ENCODE measurements around the gene MYL6.
"Not testable (repeated sequence)": the region's sequence is repeated elsewhere in the genome, so short reads cannot be mapped to it uniquely, and the experiment has no call there.

The MYL6 gene

GRCh38 chr12:56129942-56130495, 28.1 kb upstream of the MYL6 start:
- DNase-seq, result no peak

- DNase-seq, result no peak
These were observed 27.3 kb upstream of the MYL6 start for GRCh38 chr12:56130876-56131275.

DNA sequence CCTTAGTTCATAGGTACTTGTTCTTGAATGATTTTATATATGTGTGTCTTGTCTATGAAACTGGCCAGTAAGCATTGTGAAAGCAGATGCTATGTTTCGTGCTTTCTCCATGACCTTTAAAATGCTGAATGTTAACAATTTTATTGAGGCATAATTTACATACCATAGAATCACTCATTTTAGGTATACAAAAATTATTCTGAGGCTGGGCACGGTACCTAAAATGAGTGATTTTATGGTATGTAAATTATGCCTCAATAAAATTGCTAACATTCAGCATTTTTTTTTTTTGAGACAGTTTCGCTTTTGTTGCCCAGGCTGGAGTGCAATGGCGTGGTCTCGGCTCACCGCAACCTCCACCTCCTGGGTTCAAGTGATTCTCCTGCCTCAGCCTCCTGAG, 23.3 kb upstream of the MYL6 start:
- no peak for DNase-seq

DNA sequence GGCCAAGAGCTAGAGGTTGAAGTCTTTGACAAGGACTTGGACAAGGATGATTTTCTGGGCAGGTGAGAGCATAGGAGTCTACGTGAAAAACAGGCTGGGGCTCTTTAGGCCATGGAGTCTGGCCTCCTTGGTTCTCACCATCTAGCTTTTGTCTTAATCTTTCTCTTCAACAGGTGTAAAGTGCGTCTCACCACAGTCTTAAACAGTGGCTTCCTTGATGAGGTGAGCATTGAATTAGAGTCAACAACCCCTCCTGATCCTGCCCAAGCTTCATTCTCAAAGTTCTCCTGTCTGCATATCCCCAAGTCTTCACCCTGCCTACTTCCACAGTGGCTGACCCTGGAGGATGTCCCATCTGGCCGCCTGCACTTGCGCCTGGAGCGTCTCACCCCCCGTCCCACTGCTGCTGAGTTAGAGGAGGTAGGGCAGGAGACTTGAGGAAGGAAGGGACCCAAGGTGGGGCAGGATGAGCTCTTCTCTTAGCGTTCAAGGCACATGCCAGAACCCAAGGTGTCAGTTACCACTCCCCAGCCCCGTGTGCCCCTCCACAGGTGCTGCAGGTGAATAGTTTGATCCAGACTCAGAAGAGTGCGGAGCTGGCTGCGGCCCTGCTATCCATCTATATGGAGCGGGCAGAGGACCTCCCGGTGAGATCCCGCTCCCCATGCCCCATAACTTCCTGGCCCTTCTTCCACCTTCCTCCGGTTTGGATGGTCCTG, 20.1 kb upstream of the MYL6 start:
- DNase-seq, result no peak

DNA sequence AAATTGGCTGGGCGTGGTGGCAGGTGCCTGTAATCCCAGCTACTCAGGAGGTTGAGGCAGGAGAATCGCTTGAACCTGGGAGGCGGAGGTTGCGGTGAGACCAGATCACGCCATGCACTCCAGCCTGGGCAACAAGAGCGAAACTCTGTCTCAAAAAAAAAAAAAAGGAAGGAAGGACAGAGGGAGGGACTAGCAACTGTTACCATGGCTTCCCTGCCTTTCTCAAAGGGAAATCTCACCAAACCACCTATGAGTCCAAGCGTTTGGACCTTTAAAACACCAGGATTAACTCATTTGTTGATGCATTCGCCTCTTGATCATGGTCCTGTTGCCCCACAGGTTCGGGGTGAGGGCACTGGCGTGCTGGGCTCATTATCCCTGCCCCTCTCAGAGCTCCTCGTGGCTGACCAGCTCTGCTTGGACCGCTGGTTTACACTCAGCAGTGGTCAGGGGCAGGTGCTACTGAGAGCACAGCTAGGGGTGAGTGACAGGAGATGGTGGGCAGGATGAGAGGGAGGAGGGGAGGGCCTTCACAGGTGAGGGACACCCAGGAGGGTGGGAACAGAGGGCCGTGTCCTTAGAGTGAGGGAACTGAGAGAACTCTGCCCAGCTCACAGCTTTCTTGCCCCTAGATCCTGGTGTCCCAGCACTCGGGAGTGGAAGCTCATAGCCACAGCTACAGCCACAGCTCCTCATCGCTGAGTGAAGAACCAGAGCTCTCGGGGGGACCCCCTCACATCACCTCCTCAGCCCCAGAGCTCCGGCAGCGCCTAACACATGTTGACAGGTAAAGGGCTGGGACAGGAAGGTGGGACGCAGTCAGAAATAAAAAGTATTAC, 16.0 kb upstream of the MYL6 start:
- no peak for DNase-seq

- DNase-seq, result no peak
These were observed 14.9 kb upstream of the MYL6 start for GRCh38 chr12:56143217-56143616.

GRCh38 chr12:56143870-56144269, 14.3 kb upstream of the MYL6 start:
- DNase-seq, result no peak

- no peak for DNase-seq
These were observed 12.9 kb upstream of the MYL6 start for GRCh38 chr12:56145217-56145616.

DNA sequence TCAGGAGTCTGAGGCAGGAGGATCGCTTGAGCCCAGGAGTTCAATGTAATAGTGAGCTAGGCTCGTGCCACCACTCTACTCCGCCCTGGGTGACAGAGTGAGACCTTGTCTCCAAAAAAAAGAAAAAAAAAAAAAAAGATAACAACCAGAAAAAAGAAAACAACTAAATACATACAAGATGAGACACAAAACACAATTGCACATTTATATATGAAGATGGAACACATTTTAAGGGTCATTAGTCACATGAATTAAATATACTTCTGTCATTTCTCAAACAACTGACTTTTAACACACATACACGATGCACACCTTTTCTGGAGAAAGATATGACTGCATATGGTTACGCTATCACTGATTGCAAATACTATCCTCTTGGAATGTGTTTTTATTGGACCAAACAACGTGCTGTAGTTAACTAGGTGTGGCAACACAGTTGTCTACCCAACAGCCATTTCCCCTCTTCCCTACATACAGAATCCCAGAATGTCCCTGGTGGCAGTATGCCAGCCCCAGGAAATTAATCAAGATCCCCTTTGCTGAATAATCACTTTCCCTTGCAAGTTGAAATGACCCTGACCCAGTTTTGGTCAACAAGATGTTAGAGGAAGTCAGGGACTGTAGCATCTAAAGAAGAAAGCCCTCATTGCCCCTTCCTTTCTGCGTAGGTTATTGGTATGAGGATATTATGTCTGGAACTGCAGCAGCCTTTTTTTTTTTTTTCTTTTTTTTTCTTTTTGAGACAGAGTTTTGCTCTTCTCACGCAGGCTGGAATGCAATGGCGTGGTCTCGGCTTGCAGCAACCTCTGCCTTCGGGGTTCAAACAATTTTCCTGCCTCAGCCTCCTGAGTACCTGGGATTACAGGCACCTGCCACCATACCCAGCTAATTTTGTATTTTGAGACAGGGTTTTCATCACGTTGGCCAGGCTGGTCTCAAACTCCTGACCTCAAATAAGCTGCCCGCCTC, 11.4 kb upstream of the MYL6 start:
- DNase-seq, result no peak

DNA sequence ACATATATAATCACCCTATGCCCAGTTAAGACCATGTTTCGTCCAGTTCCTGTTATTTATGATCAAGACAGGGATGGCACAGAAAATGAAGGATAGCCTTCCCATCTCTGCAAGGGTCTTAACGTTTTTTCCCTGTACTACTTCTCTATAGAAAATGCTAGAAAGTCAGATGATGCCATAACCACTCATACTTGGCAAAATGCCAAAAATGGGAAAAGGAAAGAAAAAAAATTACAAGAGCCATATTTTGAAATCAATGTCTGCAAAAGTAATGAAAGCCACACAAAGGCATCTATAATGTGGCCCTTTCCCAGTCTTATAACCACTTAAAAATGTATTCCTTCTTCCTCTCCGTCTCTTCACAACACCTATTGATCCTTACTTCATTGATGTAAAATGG, 7.6 kb upstream of the MYL6 start:
- peak; percentile 16 for DNase-seq

DNA sequence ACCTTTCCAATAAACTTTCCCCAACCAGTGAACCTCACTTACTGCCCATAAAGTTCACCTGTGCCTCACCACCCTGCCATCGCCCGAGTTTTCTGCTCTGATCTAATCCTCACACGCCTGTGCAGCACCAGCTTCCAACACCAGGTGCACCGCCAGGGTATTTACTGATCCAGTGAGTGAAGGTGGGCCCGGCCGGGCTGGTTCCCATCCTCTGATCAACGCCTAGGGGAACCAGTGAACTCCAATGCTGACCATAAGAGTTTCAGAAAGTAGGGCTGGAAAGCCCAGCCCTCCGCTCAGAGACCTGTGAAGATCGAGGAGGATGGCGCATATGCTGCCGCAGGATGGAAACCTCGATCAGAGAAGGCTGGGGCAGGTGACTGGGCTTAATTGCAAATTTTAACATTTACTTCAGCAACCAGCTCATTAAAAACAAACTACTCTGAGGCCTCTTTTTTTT, 6.5 kb upstream of the MYL6 start:
- DNase-seq, result peak; percentile 27

DNA sequence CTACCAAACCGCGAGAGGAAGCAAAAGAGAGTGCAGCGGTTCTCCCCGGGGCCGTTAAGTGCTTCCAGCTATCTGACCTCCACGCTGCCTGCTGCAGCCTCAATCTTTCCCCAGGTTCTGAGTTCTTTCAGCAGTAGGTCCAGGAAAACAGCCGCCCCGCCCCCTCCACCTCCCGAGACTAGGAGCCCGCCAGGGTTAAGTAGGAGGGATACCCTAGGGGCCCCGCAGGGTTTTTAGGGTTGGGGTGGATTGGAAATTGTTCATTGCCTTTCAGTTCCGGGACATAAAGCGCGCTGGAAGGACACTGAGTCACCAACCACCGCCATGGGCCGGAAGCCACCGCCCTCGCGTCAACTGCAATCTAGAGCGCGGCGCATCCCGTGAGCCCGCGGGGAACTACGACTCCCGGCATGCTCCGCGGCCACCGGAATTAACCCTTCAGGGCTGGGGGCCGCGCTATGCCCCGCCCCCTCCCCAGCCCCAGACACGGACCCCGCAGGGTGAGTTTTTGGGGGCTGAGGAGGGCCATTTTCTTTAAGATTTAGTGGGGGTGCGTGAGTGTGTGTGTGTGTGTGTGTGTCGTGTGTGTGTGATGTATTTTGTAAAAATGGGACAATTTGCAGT, 5.9 kb upstream of the MYL6 start, which contains the start of gene MYL6B:
Gene MYL6B, plus strand, starts transcription at position 456 of the 624 bp plus-strand sequence. CDS start 1,332 bp downstream, outside the sequence.
- DNase-seq, result peak; percentile 59

DNA sequence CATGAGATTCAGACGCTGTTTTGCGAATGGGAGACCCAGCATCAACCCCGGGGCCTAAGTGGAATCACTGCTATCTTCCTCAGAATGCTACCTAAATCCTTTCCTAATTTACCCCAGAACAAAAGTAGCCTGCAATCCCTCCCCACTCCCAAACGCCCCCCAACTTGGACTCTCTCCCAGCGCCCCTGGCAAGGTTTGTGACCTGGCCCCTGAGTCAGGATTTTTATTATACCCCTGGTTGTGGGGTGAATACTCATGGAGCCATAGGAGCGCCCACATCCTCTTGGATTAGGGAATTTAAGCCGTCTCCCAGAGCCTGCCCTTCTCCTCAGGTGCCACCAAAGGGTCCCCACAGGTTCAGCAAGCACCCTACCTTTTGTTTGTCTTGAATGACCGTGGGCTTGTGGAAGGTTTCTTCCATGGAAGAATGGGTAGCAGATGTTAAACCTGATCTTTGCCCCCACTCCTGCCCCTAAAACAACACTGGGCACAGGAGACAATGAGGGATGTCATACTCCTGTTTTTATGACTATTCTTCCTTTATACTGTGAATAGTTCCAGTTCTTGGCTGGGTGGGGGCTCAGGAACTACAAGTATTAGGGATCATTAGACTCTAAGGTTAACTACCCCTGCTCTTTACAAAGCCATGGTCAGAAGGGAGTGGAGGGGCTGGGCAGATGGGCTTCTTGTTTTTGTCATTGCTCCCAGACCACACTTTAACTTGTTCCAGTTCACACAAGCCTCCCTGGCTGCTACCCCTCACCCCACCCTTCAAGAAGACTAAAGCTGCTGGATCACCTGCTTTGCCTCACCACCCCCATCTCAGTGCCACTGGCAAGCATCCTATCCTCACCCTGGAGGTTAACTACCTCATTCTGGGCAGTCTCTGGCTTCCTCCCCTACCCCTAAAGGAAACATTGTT, 5.1 kb upstream of the MYL6 start:
- DNase-seq, result no peak

- DNase-seq, result no peak
These were observed 4.5 kb upstream of the MYL6 start for GRCh38 chr12:56153678-56154065.

DNA sequence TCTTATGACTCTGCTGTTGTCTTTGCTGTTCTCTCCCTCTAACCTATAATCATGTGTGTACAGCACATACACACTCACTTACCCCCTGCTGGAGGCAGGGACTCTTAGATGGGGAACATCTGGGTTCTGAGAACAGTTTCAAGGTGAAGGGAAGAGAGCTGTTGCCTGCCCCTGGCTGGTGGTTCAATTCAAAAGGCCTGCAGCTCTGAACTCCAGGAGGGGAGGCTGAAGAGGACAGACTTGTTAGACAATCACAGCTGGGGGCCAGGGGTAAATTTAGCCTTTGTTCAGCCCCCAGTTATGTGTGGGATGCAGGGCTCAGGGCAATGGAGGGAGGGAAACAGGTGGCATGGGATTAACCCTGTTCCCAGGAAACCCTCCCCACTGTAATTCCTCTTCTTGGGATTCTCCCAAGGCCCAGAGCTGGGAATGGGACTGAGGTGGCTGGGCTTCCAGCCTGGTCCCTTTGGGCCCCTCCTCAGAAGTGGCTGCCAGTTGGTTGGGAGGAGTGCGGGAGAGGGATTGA, 3.9 kb upstream of the MYL6 start:
- DNase-seq, result no peak

DNA sequence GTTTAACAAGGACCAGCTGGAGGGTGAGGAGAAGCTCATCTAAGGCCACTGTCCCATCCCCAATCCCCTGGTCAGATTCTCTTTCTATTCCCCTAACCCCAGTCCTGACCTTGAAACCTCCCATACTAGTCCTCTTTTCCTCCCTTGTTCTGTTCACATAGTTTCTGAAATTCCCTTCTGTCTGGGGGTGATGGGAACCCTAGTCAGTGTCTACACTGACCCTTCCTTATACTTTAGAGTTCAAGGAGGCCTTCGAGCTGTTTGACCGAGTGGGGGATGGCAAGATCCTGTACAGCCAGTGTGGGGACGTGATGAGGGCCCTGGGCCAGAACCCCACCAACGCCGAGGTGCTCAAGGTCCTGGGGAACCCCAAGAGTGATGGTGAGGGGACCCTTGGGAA, 3.3 kb upstream of the MYL6 start:
- DNase-seq, result no peak

DNA sequence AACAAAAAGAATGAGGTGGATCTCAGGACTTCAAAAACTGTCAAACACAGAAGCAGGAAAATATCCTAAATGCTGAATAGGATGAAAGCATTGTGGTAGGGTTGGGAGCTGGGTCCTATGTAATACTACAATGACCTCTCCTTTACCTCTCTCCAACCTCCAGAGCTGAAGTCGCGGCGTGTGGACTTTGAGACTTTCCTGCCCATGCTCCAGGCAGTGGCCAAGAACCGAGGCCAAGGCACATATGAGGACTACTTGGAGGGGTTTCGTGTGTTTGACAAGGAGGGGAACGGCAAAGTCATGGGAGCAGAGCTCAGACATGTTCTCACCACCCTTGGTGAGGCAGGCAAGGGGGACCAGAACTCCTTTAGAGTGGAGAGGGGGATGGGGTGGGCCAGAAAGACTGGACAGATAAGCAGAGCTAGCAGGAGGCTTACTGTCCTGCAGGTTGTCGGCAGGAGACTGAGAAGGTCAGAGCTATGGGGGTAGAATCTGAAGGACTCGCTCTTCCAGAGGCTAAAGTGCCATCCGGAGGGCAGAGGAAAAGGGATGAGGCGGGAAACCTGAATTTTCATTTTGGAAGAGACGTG, 2.8 kb upstream of the MYL6 start:
- DNase-seq, result no peak

DNA sequence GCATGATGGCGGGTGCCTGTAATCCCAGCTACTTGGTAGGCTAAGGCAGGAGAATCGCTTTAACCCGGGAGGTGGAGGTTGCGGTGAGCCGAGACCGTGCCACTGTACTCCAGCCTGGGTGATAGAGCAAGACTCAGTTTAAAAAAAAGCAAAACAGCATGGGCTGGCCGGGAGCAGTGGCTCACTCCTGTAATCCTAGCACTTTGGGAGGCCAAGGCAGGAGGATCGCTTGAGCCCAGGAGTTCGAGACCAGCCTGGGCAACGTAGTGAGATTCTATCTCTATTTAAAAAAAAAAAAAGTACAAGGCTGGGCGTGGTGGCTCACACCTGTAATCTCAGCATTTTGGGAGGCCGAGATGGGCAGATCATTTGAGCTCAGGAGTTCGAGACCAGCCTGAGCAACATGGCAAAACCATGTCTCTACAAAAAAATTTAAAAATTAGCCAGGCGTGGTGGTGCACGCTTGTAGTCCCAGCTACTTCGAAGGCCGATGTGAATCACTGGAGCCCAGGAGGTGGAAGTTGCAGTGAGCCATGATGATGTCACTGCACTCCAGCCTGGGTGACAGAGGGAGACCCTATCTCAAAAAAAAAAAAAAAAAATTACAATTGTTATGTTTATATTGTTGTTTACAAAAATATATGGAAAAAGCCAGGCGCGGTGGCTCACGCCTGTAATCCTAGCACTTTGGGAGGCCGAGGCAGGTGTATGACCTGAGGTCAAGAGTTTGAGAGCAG, 1.5 kb upstream of the MYL6 start:
- not testable (repeated sequence) for DNase-seq

DNA sequence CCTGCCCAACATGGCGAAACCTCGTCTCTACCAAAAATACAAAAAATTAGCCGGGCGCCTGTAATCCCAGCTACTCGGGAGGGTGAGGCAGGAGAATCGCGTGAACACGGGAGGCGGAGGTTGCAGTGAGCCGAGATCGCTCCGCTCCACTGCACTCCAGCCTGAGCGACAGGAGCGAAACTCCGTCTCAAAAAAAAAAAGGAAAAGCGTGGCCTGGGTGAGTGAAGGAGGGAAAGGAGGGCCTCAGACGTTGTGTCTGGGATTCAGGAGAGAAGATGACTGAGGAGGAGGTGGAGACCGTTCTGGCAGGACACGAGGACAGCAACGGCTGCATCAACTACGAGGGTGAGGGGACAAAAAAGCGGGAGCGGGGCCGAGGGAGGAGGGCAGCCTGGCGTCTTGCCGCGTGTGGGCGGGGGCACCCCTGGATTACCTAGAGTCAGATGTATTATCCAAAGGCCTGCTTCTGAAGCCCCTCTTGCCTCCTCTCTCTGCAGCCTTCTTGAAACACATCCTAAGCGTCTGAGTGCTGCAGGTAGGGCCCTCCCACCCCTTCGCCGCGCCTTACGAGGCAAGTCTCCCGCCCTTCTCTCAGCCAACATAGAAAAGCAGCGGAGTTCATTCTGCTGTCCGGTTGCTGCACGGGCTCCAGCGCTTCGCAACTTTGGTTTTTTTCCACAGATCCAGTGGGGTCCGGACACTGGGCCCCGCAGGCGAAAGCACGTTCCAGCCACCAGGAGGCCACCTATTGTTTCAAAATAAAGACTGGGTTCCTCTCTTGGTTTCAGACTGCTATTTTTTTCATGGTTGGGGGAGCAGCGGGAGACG, 744 bp upstream of the MYL6 start:
- peak; percentile 76 for DNase-seq
